SU-DHL-6 (cell line): Measurements from ENCODE around the gene SLC47A1.

Experiments used
- CTCF ChIP-seq: fragments of 200-600 bp; sonication (generic); IDR thresholded peaks from one replicate; pipeline ENCODE4 v1.5.1; 2017; ENCODE audit warnings: antibody characterized with exemption, mild to moderate bottlenecking, low read length, moderate library complexity; ENCODE audit not compliant: insufficient read depth, poor library complexity, severe bottlenecking
- EZH2phosphoT487 ChIP-seq: fragments of 200-600 bp; sonication (generic), shearing (Covaris generic); conservative IDR thresholded peaks from 2 replicates; pipeline ENCODE4 v1.6.1; 2018; ENCODE audit warnings: mild to moderate bottlenecking, antibody characterized with exemption, low read length, moderate library complexity, mixed read lengths

DNA sequence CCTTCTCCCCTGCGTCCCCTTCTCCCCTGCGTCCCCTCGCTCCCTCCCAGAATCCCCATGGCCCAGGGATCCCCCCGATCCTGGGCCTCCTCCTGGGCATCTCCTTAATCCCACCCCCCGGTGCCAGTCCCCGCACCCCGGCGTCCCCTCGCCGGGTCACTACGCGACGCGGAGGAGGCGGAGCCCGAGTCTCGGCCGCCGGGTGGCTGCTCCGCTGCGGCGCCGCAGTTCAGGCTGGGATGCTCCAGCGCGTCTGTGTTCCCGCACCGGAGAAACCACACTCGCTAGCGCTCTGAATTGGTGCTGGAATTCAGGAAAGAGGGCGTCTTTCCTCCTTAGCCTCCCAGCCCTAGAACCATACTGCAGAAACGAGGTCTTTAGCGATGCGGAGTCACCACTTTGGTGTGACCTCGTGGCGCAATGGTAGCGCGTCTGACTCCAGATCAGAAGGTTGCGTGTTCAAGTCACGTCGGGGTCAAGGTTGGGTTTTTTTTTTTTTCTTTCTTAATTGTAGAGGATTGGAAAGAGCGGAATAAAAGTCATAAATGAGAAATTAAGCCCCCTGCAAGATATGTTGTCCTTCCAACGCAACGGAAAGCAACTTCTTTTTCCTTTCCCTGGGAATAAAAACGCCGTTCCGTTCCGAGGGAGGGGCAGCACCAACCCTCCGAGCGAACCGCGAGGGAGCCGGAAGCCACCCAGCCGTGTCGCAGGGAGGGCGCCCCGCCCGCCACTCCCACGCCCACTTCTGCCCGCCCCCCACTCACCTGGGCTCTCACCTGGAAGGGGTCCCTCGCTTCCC lies 25.7 kb upstream of the SLC47A1 start:
- no peak for TF ChIP-seq CTCF
- no peak for TF ChIP-seq EZH2phosphoT487
